Hematopoietic multipotent progenitor cell treated with erythropoietin and hydrocortisone succinate and interleukin-3 and kit ligand, for 6 days (in vitro differentiated cells): Measurements from ENCODE around the gene TMPRSS12.
"Not testable (repeated sequence)": the region's sequence is repeated elsewhere in the genome, so short reads cannot be mapped to it uniquely, and the experiment has no call there.

Experiments used
- DNase-seq: peaks from one replicate; pipeline ENCODE4 v3.0.0-alpha.2; 2015

Gene TMPRSS12

DNA sequence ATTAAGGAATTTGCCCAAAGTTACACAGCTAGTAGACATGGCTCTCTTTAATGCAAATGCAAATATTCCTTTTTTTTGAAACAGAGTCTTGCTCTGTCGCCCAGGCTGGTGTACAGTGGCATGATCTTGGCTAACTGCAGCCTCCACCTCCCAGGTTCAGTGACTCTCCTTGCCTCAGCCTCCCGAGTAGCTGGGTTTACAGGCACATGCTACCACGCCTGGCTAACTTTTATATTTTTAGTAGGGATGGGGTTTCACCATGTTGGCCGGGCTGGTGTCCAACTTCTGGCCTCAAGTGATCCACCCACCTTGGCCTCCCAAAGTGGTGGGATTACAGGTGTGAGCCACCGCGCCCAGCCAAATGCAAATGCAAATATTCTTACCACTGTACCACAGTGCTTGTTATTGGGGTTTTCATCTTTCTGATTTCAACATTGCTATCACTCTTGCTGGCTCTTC lies 85.1 kb downstream of the TMPRSS12 start:
- DNase-seq: no peak

GRCh38 chr12:50928392-50928791 lies 85.7 kb downstream of the TMPRSS12 start:
- peak; percentile 50 for DNase-seq

DNA sequence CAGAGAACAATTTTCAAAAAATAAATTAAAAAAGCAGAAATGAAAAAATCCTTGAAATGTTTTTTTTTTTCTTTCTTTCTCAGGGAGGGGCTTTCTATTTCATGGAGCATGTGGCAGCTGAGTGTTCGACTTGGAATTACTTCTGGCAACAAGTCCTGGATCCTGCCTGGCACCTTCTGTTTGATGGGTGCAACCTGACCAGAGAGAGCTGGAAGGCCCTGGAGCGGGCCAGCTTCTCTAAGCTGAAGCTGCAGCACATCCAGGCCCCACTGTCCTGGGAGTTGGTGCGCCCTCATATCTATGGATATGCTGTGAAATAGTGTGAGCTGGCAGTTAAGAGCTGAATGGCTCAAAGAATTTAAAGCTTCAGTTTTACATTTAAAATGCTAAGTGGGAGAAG lies 87.1 kb downstream of the TMPRSS12 start:
- no peak for DNase-seq

- DNase-seq: not testable (repeated sequence)
Observed at GRCh38 chr12:50930477-50930876, 87.8 kb downstream of the TMPRSS12 start.

GRCh38 chr12:50932787-50933280 lies 90.1 kb downstream of the TMPRSS12 start:
- DNase-seq: peak; percentile 48

DNA sequence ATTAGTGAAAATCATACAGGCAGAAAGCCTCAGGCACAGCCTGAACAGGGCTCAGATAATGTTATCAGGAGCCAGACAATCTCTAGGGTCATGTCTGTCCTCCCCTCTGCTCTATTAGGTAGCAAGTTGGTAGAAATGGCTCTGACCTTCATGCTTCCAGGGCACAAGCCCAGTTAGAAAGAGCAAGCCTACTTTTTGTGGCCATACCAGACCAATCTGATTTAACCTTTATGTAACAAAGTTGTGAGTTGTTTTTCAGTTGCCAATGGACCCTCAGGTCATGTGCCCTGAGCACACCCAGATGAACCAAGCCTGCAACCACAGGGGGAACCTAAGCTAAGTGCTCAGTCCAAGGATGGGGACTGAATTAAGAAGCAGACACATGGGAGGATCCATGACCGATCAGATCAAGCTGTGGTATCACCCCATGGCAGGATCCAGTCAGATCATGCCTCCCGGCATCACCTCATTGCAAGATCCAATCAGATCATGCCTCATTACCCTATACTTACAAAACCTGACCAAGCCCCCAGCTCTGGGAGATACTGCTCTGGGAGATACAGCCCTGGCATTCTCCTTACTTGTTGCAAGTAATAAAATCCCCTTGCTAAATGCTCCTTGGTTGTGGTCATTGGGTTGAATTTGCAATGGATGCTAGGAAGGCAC lies 90.9 kb downstream of the TMPRSS12 start:
- peak; percentile 82 for DNase-seq

- DNase-seq: peak; percentile 27
Observed at GRCh38 chr12:50934371-50934851, 91.7 kb downstream of the TMPRSS12 start.

- peak; percentile 50 for DNase-seq
Observed at GRCh38 chr12:50934981-50935807, 92.5 kb downstream of the TMPRSS12 start.

- peak; percentile 90 for DNase-seq
Observed at GRCh38 chr12:50936821-50937530, 94.2 kb downstream of the TMPRSS12 start.
